Measurements from ENCODE around the gene ELAVL2. TPM values are rescaled to one million over a fixed set of nuclear protein-coding genes. Genes with fewer than 3 reads are reported as not detected.

The ELAVL2 gene
- total and polyA plus RNA-seq, 5 donors, result 0.07 to 0.32 TPM; not detected in 3

DNA sequence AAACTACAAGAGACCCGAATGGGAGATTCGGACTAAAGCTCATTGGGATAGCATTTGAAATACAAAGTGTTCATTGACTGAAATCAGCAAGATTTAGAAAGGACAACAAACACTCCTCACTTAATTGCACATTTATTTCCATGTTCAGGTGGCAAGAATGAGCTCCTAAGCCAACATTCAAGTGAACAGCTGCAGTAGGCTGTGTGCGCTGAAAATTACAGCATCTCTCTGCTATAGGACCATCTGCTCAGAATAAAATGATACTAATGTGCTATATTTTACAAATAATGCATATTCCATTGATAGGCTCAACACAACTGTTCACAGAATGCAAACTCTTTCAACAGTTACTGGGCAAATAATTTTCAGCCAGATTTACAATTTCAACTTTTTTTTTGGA is 61.8 kb downstream of the ELAVL2 start:
- H3K27ac ChIP-seq (ENCODE audit: low read length), result no peak overlapping the region
- no peaks in the 10 kb centered on the region for H3K27me3 ChIP-seq (ENCODE audit: control insufficient read depth, insufficient read depth)
- H3K4me3 ChIP-seq (ENCODE audit: low read length), result no peak overlapping the region
- ATAC-seq, result no peak
- no peak for DNase-seq
- WGBS, result 79% methylated on average over 3 of the region's 3 CpGs
- H3K4me1 ChIP-seq (ENCODE audit: control insufficient read depth, insufficient read depth, low read length), result no peaks in the 10 kb centered on the region
- no peaks in the 10 kb centered on the region for H3K9me3 ChIP-seq (ENCODE audit: control insufficient read depth, low read length)
- intact Hi-C loops (cut with DNase I), result no loop called here

DNA sequence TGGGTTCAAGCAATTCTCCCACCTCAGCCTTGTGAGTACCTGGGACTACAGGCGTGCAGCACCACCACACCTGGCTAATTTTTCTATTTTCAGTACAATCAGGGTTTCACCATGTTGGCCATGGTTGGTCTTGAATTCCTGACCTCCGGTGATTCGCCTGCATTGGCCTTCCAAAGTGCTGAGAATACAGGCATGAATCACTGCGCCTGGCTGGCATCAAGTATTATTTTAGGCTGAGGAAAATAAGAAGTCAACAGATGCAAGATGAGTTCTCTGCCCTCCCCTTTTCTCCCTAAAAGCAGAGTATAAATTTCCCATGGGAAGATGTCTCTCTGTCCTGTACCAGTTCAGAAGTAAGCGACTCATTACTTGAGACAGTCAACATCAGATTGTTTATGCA is 71.5 kb downstream of the ELAVL2 start:
- ATAC-seq (no peak), DNase-seq (no peak)
- WGBS, result 86% methylated on average over 5 of the region's 5 CpGs
- no peak overlapping the region for H3K4me3 ChIP-seq (ENCODE audit: low read length)
- no peaks in the 10 kb centered on the region for H3K9me3 ChIP-seq (ENCODE audit: control insufficient read depth, low read length)
- no peak overlapping the region for H3K27ac ChIP-seq (ENCODE audit: low read length)
- no peaks in the 10 kb centered on the region for H3K4me1 ChIP-seq (ENCODE audit: control insufficient read depth, insufficient read depth, low read length)
- H3K27me3 ChIP-seq (ENCODE audit: control insufficient read depth, insufficient read depth), result no peaks in the 10 kb centered on the region
- intact Hi-C loops (cut with DNase I), result no loop called here

DNA sequence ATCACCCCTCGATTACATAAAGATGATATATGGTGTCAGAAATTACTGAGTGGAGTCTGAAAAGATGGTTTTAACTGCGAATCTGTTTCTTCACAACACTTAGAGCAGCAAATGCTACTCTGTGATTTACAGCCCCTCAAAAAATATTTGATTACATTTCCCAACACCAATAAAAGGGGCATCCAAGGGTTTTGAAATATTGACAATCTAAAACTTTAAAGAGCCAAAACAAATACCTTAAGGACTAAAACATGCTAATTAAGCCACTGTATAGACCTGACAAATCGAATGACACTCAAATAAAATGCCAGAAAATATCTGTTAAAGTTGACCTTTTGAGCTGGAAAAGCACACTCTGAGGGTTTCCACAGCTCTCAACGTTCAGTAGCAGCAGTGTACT is 73.2 kb downstream of the ELAVL2 start:
- DNase-seq, result no peak
- H3K9me3 ChIP-seq (ENCODE audit: control insufficient read depth, low read length), result no peaks in the 10 kb centered on the region
- no peak for ATAC-seq
- H3K27ac ChIP-seq (ENCODE audit: low read length), result no peak overlapping the region
- no peak overlapping the region for H3K4me3 ChIP-seq (ENCODE audit: low read length)
- intact Hi-C loops (cut with DNase I), result no loop called here
- no peaks in the 10 kb centered on the region for H3K27me3 ChIP-seq (ENCODE audit: control insufficient read depth, insufficient read depth)
- WGBS, result 59% methylated on average over 4 of the region's 4 CpGs
- H3K4me1 ChIP-seq (ENCODE audit: control insufficient read depth, insufficient read depth, low read length), result no peaks in the 10 kb centered on the region

DNA sequence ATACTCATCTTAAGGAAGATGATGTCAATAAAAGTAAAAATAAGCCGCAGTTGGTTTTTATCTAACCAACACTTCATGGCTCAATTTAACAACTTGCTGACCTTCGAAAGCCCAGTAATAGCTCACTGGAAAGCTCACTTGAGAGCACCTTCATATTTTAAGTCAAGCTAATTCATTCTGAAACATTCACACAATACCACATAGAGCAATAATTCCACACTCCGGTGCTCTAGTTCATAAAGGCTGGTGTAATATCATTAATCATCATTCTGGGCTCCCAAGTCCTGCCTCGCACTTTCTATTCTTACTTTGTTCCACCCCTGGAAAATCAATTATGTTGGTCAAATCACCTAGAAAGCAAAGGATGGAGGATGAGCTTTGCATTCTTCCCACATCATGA is 74.4 kb downstream of the ELAVL2 start:
- no peaks in the 10 kb centered on the region for H3K4me1 ChIP-seq (ENCODE audit: control insufficient read depth, insufficient read depth, low read length)
- no peak for ATAC-seq
- WGBS, result 88% methylated on average over 4 of the region's 4 CpGs
- H3K27me3 ChIP-seq (ENCODE audit: control insufficient read depth, insufficient read depth), result no peaks in the 10 kb centered on the region
- intact Hi-C loops (cut with DNase I), result no loop called here
- no peak for DNase-seq
- no peak overlapping the region for H3K4me3 ChIP-seq (ENCODE audit: low read length)
- H3K9me3 ChIP-seq (ENCODE audit: control insufficient read depth, low read length), result no peaks in the 10 kb centered on the region
- H3K27ac ChIP-seq (ENCODE audit: low read length), result no peak overlapping the region

DNA sequence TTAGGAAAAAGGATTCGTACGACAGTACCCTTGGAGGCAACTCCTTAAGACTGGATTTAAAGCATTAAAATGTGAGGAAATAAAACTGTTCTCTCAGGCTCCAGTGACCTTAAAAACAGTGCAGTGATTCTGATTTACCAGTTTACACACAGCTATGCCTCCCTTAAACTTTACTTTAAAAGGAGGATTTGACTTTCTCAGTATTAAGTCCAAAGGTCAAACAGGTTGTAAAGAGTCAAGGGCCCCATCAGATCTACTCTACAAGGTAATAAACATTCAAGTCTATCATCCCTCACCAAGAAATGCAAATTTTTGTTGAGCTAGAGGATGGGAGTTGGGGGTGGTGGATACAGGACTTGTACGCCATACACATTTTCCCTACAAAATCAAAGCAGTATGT is 75.2 kb downstream of the ELAVL2 start:
- H3K4me3 ChIP-seq (ENCODE audit: low read length), result no peak overlapping the region

DNA sequence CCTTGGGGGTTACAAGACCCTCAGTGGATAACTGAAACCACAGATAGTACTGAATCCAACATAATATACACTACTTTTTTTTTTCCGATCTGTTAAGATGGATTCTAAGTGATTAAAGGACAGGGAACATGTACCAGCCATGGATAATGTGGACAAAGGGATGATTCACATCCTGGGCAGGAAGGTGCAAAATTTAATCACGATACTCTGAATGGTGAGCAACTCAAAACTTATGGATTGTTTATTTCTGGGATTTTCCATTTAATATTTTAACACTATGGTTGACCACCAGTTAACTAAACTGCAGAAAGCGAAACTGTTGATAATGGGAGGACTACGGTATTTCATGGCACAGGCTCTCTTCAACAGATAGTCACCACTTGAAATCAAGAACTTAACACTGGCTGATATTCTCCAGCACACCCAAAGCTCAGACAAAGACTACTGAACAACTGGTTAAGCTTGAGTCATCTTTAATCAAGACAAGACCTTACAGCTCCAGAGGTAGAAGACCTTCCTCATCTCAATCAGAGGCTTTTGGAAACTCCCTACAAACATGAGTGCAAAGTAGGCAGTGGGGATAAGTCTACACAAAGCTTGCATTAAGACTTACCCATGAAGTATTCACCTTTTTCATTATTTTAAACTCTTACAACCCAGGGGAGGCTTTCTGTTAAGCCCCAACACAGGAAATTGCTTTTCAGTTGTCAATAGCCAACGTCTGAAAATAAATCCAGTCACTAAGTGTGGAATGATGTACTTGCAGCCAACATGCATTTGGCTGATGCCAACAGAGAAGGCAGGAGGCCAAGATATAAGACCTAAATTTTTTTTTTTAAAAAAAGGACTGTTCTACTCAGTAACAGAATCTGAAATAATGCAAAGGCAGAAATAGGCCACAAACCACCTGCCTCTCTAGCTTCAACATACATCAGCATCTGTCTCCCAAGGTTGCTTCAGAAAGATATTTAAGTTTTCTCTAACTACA is 78.7 kb downstream of the ELAVL2 start:
- H3K4me3 ChIP-seq (ENCODE audit: low read length), result no peak overlapping the region
- H3K4me1 ChIP-seq (ENCODE audit: control insufficient read depth, insufficient read depth, low read length), result no peaks in the 10 kb centered on the region
- no peak for ATAC-seq
- intact Hi-C loops (cut with DNase I), result no loop called here
- no peak overlapping the region for H3K27ac ChIP-seq (ENCODE audit: low read length)
- no peaks in the 10 kb centered on the region for H3K27me3 ChIP-seq (ENCODE audit: control insufficient read depth, insufficient read depth)
- no peaks in the 10 kb centered on the region for H3K9me3 ChIP-seq (ENCODE audit: control insufficient read depth, low read length)
- no peak for DNase-seq
- WGBS, result 60% methylated on average over 5 of the region's 5 CpGs

More for the DNA sequence above, 75.2 kb downstream of the ELAVL2 start:
- H3K9me3 ChIP-seq (ENCODE audit: control insufficient read depth, low read length), result no peaks in the 10 kb centered on the region
- 97% methylated on average over 3 of the region's 3 CpGs for WGBS
- ATAC-seq (no peak), DNase-seq (no peak)
- H3K4me1 ChIP-seq (ENCODE audit: control insufficient read depth, insufficient read depth, low read length), result no peaks in the 10 kb centered on the region
- no peak overlapping the region for H3K27ac ChIP-seq (ENCODE audit: low read length)
- no peaks in the 10 kb centered on the region for H3K27me3 ChIP-seq (ENCODE audit: control insufficient read depth, insufficient read depth)
- intact Hi-C loops (cut with DNase I), result no loop called here

DNA sequence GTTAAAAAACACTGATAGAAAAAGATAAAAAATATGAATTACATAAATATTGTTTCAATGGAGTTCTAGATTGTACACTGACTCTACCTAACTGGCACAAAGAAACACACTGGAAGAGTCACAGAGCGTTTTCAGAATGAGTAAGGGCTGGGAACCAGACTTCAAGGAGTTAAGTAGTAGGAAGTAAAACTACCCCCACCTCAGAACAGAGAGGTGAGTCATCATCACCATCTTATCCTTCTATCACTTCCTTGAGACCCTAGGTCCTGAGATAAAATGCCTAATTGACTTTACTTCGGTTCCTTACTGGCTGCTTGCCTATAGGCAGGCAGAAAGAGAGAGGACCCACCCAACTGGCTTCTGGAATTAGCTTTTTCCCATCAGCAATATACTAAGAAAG is 79.7 kb downstream of the ELAVL2 start:
- Histone ChIP-seq H3K4me1 (ENCODE audit: control insufficient read depth, insufficient read depth, low read length) (no peaks in the 10 kb centered on the region), H3K9me3 (ENCODE audit: control insufficient read depth, low read length) (no peaks in the 10 kb centered on the region), H3K4me3 (ENCODE audit: low read length) (no peak overlapping the region), H3K27me3 (ENCODE audit: control insufficient read depth, insufficient read depth) (no peaks in the 10 kb centered on the region), H3K27ac (ENCODE audit: low read length) (no peak overlapping the region)
- no peak for ATAC-seq
- intact Hi-C loops (cut with DNase I), result no loop called here
- 42% methylated on average over 2 of the region's 2 CpGs for WGBS
- no peak for DNase-seq

DNA sequence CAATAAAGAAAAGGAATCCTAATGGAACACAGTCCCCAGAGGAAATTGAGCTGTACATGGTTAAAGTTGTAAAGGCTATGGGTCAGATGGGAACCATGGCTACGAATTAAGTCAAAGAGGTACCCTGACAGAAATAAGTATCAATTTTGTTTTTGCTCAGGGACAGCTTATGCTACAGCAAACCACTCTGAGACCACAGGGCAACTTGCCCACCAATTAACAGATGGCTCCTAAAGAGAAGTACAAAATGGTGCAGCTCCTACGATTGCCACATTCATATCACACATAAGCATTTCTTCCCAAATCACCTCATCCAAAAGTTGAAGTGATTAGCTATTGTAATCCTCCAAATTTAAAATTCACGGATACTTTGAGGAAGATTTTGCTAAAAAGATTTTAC is 83.0 kb downstream of the ELAVL2 start:
- H3K4me3 ChIP-seq (ENCODE audit: low read length), result no peak overlapping the region
- no peak overlapping the region for H3K27ac ChIP-seq (ENCODE audit: low read length)
- no peak for ATAC-seq
- no peak for DNase-seq
- intact Hi-C loops (cut with DNase I), result no loop called here
- no peaks in the 10 kb centered on the region for H3K4me1 ChIP-seq (ENCODE audit: control insufficient read depth, insufficient read depth, low read length)
- no peaks in the 10 kb centered on the region for H3K27me3 ChIP-seq (ENCODE audit: control insufficient read depth, insufficient read depth)
- WGBS, result 85% methylated on average over 3 of the region's 3 CpGs
- H3K9me3 ChIP-seq (ENCODE audit: control insufficient read depth, low read length), result no peaks in the 10 kb centered on the region

DNA sequence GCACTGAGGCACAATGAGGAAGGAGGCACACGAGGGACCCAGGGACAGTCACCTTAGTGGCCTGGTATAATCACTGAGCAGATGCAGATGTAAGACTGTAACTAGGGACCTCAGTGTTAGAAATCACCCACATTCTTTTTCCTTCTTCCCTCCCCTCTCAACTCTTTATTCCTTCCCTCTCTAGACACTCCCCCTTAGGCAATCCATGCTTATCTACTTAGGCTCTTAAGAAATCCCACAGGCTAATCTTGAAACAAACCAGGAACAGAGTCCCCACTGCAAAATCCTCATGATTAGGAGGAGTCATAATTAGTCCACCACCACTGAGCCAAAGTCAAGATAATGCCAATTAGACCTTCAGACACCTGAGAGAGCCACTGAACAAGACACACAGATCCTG is 84.7 kb downstream of the ELAVL2 start:
- Histone ChIP-seq H3K27me3 (ENCODE audit: control insufficient read depth, insufficient read depth) (no peaks in the 10 kb centered on the region), H3K9me3 (ENCODE audit: control insufficient read depth, low read length) (no peaks in the 10 kb centered on the region), H3K27ac (ENCODE audit: low read length) (no peak overlapping the region), H3K4me3 (ENCODE audit: low read length) (no peak overlapping the region), H3K4me1 (ENCODE audit: control insufficient read depth, insufficient read depth, low read length) (no peaks in the 10 kb centered on the region)
- intact Hi-C loops (cut with DNase I), result no loop called here
- DNase-seq (no peak), ATAC-seq (no peak)
- WGBS, result 6% methylated on average over 1 of the region's 1 CpG

DNA sequence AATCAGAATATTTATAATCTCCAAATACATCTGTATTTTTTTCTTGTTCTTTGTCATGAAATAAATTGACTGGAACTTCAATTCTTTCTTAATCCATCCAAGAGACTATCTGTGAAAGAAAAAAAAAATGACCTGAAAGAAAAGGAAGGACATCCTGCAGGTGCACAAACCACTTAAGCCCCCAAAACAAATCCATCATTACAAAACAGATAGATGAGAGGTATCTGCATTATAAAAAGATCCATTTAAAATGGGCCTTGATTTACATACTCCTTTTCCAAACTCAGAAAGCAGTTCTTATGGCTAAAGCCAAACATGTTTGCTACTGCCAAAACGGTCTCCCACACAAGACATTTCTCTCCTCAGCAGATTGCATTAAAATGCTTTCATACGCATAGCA is 85.5 kb downstream of the ELAVL2 start:
- no peak for ATAC-seq
- intact Hi-C loops (cut with DNase I), result no loop called here
- Histone ChIP-seq H3K27ac (ENCODE audit: low read length) (no peak overlapping the region), H3K27me3 (ENCODE audit: control insufficient read depth, insufficient read depth) (no peaks in the 10 kb centered on the region), H3K4me3 (ENCODE audit: low read length) (no peak overlapping the region), H3K9me3 (ENCODE audit: control insufficient read depth, low read length) (no peaks in the 10 kb centered on the region), H3K4me1 (ENCODE audit: control insufficient read depth, insufficient read depth, low read length) (no peaks in the 10 kb centered on the region)
- no peak for DNase-seq
- 63% methylated on average over 2 of the region's 2 CpGs for WGBS

DNA sequence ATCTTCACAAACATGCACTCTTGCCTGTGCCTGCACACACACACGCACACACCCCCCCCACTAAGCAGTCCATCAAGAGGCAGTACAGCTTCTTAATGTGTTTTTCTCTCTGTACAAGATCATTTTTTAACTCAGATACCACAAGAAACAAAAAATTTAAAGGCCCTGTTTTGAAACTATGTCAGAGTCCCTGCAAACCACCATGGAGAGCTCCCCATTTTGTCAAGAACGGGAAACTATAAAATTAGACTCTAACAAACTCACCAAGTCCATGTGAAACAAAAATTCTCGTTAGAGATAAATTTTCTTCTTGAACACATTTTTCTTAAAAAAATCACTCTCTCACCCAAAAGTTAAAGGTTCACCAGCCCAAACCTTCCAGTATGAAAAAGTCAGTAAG is 86.3 kb downstream of the ELAVL2 start:
- Histone ChIP-seq H3K27ac (ENCODE audit: low read length) (no peak overlapping the region), H3K4me1 (ENCODE audit: control insufficient read depth, insufficient read depth, low read length) (no peaks in the 10 kb centered on the region), H3K9me3 (ENCODE audit: control insufficient read depth, low read length) (no peaks in the 10 kb centered on the region), H3K27me3 (ENCODE audit: control insufficient read depth, insufficient read depth) (no peaks in the 10 kb centered on the region), H3K4me3 (ENCODE audit: low read length) (no peak overlapping the region)
- intact Hi-C loops (cut with DNase I), result loop anchor here in 1 of 4 donors (10.0 kb wide), 1 partner anchor 55 kb away; no protein-coding TSS in a partner anchor
- WGBS, result 66% methylated on average over 3 of the region's 3 CpGs
- ATAC-seq (no peak), DNase-seq (no peak)

Measured in right cardiac atrium (tissue), 5 donors.